HuH-7 (cell line): ENCODE measurements around the gene HS1BP3.

Experiments
- DNase-seq: peaks from one replicate; pipeline ENCODE4 v3.0.0; 2011; ENCODE audit warnings: low spot score

Gene HS1BP3

GRCh38 chr2:20570249-20570648 is 80.6 kb downstream of the HS1BP3 start:
- no peak for DNase-seq

GRCh38 chr2:20569464-20570223 is 81.3 kb downstream of the HS1BP3 start:
- DNase-seq, result no peak

- no peak for DNase-seq
Measured at GRCh38 chr2:20568501-20569463, 82.1 kb downstream of the HS1BP3 start.

GRCh38 chr2:20567926-20568179 is 83.0 kb downstream of the HS1BP3 start:
- no peak for DNase-seq
